GM18505 (cell line): ENCODE results near the gene SPEF1.

Source experiments
- ATAC-seq: cut with Tn5 transposase; IDR thresholded peaks from one replicate; pipeline ENCODE4 v1.9.1; 2021; ENCODE audit not compliant: unreplicated experiment
- POLR2A ChIP-seq: IDR thresholded peaks from 4 replicates; pipeline ENCODE4 v1.6.1; 2011; ENCODE audit warnings: borderline replicate concordance; ENCODE audit not compliant: insufficient read depth, insufficient read length; ENCODE audit errors: extremely low read depth

The SPEF1 gene

GRCh38 chr20:3734111-3734843 is 47.0 kb downstream of the SPEF1 start:
- no peak for TF ChIP-seq POLR2A
- no peak for ATAC-seq

GRCh38 chr20:3733119-3733995 is 47.9 kb downstream of the SPEF1 start:
- TF ChIP-seq POLR2A: no peak
- ATAC-seq: no peak

GRCh38 chr20:3732327-3733118 is 48.7 kb downstream of the SPEF1 start, which contains the start of gene HSPA12B:
Gene HSPA12B (plus strand): TSS chr20:3732685. CDS start chr20:3738675, 5,990 bp downstream.
- TF ChIP-seq POLR2A: no peak
- no peak for ATAC-seq

- ATAC-seq: no peak
- no peak for TF ChIP-seq POLR2A
These were observed 49.3 kb downstream of the SPEF1 start for GRCh38 chr20:3731944-3732326.

- ATAC-seq: no peak
- no peak for TF ChIP-seq POLR2A
These were observed 50.2 kb downstream of the SPEF1 start for GRCh38 chr20:3730803-3731672.

- TF ChIP-seq POLR2A: no peak
- no peak for ATAC-seq
These were observed 51.3 kb downstream of the SPEF1 start for GRCh38 chr20:3729811-3730540.

GRCh38 chr20:3729378-3729777 is 51.9 kb downstream of the SPEF1 start:
- ATAC-seq: no peak
- no peak for TF ChIP-seq POLR2A

DNA sequence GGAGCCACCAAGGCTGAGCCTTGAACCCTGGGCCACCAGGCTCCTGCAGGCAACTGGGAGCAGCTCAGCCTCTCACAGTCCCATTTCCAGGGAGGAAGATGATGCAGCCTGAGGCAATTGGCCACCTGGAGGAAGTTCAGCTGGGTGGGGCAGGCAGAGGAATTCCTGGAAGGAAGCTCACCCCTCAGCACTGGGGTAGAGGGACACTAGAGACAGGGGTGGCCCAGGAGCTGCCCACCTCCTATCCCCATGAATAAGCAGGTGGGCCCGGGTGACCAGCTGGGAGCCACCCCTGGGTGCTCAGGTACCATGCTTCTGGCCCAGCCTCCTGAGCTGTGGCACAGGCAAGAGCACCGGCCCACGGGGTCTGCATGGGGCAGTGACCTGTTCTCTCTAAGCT is 52.4 kb downstream of the SPEF1 start:
- ATAC-seq: no peak
- TF ChIP-seq POLR2A: no peak

DNA sequence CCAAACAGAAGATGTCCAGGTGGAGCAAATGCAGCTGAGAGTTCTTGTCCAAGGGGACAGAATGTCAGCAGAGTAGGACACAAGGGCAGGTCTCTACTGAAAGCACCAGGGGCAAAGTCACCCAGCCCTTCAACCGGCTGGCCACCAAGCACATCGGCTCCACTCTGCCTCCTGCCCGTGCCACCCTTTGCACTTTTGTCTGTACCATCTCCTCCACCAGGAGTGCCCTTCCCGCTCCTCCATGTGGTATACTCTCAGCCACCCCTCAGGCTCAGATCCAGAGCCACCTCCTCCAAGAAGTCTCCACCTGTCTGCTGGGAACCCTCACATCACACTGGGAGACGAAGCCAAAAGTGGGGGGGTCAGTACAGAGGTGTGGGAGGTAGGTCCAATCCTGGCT is 52.9 kb downstream of the SPEF1 start:
- no peak for ATAC-seq
- TF ChIP-seq POLR2A: no peak
